Endothelial cell of umbilical vein (primary cell): ENCODE results near the gene EVA1A.

ENCODE experiments used
- EZH2 ChIP-seq: IDR thresholded peaks from 2 replicates; pipeline ENCODE4 v1.6.1; 2012; ENCODE audit warnings: borderline replicate concordance, low read depth, mild to moderate bottlenecking, moderate library complexity, low read length, inconsistent platforms; ENCODE audit not compliant: severe bottlenecking
- TF ChIP-seq, protein P1 (sequence below), 2 donors: IDR thresholded peaks; 1 replicate in 1 of 2; 2 replicates in 1 of 2; pipeline ENCODE4 v1.5.1; 2011; ENCODE audit warnings: low read length in 2 of 2, mild to moderate bottlenecking in 2 of 2, moderate library complexity in 2 of 2, control low read depth in 1 of 2, inconsistent platforms in 1 of 2, low read depth in 1 of 2; ENCODE audit not compliant: insufficient read depth in 1 of 2; ENCODE audit errors: extremely low read depth in 1 of 2

DNA sequence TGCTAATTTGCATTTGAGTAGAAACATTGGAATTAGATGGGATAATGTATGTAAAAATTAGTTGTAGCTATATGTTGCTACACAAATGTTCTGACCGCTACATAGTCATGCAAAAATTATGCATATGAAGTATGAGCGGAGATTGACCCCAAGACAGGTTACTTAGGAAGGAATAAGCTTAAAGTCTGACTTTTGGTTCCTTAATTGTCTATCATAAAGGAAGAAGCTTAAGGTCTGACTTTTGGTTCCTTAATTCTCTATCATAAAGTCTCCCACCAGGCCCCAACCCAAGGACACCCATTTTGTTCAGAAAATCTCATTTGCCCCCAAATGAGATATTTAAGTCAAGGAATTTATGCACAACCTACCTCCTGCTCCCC is 106.5 kb downstream of the EVA1A start:
- TF ChIP-seq EZH2, result no peak
- TF ChIP-seq, protein P1, sequence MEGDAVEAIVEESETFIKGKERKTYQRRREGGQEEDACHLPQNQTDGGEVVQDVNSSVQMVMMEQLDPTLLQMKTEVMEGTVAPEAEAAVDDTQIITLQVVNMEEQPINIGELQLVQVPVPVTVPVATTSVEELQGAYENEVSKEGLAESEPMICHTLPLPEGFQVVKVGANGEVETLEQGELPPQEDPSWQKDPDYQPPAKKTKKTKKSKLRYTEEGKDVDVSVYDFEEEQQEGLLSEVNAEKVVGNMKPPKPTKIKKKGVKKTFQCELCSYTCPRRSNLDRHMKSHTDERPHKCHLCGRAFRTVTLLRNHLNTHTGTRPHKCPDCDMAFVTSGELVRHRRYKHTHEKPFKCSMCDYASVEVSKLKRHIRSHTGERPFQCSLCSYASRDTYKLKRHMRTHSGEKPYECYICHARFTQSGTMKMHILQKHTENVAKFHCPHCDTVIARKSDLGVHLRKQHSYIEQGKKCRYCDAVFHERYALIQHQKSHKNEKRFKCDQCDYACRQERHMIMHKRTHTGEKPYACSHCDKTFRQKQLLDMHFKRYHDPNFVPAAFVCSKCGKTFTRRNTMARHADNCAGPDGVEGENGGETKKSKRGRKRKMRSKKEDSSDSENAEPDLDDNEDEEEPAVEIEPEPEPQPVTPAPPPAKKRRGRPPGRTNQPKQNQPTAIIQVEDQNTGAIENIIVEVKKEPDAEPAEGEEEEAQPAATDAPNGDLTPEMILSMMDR (IDR thresholded peaks at IDR 0.05; ENCODE audit: extremely low read depth in 1 of 2, insufficient read depth in 1 of 2, low read depth in 1 of 2, low read length in 2 of 2), result no peak
